A549 (cell line): ENCODE results near the gene DAD1.

ENCODE experiments used
- CHD2 ChIP-seq: fragments of 150-350 bp; IDR thresholded peaks from 2 replicates; pipeline ENCODE4 v1.6.1; 2014; ENCODE audit warnings: low read length; ENCODE audit not compliant: partially characterized antibody
- EP300 ChIP-seq, 2 experiments: fragments of >200 bp; sonication (Bioruptor Twin); formaldehyde crosslinking; IDR thresholded peaks; 2 replicates in 1 of 2; 3 replicates in 1 of 2; pipeline ENCODE4 v1.6.1; 2016 to 2017
- MYC ChIP-seq: IDR thresholded peaks from 2 replicates; pipeline ENCODE4 v1.6.1; 2012; ENCODE audit warnings: mild to moderate bottlenecking, inconsistent platforms, low read length, improper control_type of control experiment, borderline replicate concordance
- ZSCAN20 ChIP-seq: fragments of 250-450 bp; sonication (Bioruptor Pico); IDR thresholded peaks from 2 replicates; pipeline ENCODE4 v1.8.0; 2022; ENCODE audit warnings: mild to moderate bottlenecking, moderate library complexity
- TF ChIP-seq, protein P1 (sequence below): IDR thresholded peaks from 2 replicates; pipeline ENCODE4 v1.6.1; 2012
- TF ChIP-seq, protein P2 (sequence below): fragments of >200 bp; sonication (Bioruptor Twin); formaldehyde crosslinking; IDR thresholded peaks from 3 replicates; pipeline ENCODE4 v1.5.1; 2016

DNA sequence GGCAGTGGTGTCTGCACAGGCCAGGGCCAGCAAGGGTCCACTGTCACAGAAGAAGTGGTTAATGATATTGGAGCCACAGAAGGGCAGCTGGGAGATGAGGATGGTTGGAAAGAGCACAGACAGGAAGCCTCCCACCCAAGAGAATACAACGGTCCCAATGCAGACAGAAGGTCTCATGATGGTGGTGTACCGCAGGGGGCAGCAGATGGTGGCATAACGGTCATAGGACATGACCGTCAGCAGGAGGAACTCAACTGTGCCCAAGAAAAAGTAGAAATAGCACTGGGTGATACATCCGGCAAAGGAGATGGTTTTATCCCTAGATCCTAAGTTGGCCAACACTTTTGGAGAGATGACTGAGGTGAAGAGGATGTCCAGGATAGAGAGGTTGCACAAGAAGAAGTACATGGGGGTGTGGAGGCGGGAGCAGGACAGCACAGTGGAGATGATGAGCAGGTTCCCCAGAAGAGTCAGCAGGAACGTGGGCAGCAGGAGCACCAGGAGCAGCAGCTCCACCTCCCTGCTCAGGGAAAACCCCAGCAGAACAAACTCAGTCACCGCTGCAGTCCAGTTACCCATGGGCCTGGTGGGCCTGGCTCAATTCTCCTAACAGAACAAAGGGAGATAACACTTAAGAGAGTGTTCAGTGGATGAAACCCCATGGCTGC is 45.3 kb upstream of the DAD1 start:
- TF ChIP-seq CHD2: no peak
- no peak for TF ChIP-seq ZSCAN20
- TF ChIP-seq, protein P1, sequence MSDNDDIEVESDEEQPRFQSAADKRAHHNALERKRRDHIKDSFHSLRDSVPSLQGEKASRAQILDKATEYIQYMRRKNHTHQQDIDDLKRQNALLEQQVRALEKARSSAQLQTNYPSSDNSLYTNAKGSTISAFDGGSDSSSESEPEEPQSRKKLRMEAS: no peak
- TF ChIP-seq EP300 (IDR thresholded peaks at IDR 0.05): no peak
- TF ChIP-seq MYC: no peak
- TF ChIP-seq, protein P2, sequence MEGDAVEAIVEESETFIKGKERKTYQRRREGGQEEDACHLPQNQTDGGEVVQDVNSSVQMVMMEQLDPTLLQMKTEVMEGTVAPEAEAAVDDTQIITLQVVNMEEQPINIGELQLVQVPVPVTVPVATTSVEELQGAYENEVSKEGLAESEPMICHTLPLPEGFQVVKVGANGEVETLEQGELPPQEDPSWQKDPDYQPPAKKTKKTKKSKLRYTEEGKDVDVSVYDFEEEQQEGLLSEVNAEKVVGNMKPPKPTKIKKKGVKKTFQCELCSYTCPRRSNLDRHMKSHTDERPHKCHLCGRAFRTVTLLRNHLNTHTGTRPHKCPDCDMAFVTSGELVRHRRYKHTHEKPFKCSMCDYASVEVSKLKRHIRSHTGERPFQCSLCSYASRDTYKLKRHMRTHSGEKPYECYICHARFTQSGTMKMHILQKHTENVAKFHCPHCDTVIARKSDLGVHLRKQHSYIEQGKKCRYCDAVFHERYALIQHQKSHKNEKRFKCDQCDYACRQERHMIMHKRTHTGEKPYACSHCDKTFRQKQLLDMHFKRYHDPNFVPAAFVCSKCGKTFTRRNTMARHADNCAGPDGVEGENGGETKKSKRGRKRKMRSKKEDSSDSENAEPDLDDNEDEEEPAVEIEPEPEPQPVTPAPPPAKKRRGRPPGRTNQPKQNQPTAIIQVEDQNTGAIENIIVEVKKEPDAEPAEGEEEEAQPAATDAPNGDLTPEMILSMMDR: no peak
